Measurements from ENCODE around the gene KCNJ16. TPM values are rescaled to one million over a fixed set of nuclear protein-coding genes. Genes with fewer than 3 reads are reported as not detected.

Gene KCNJ16
- total and polyA plus RNA-seq, 5 donors, result 0.06 TPM; not detected in 4

GRCh38 chr17:70071127-70071526 lies 3.9 kb upstream of the KCNJ16 start:
- intact Hi-C loops (cut with DNase I), result no loop called here
- Histone ChIP-seq H3K27me3 (ENCODE audit: control insufficient read depth, insufficient read depth) (no peaks in the 10 kb centered on the region), H3K9me3 (ENCODE audit: control insufficient read depth, low read length) (no peaks in the 10 kb centered on the region), H3K4me3 (ENCODE audit: low read length) (no peak overlapping the region), H3K4me1 (ENCODE audit: control insufficient read depth, insufficient read depth, low read length) (no peaks in the 10 kb centered on the region), H3K27ac (ENCODE audit: low read length) (no peak overlapping the region)
- DNase-seq (no peak), ATAC-seq (no peak)
- 96% methylated on average over 4 of the region's 4 CpGs for WGBS

- no peaks in the 10 kb centered on the region for H3K9me3 ChIP-seq (ENCODE audit: control insufficient read depth, low read length)
- intact Hi-C loops (cut with DNase I), result no loop called here
- no peak overlapping the region for H3K4me3 ChIP-seq (ENCODE audit: low read length)
- no peaks in the 10 kb centered on the region for H3K27me3 ChIP-seq (ENCODE audit: control insufficient read depth, insufficient read depth)
- DNase-seq, result no peak
- no peaks in the 10 kb centered on the region for H3K4me1 ChIP-seq (ENCODE audit: control insufficient read depth, insufficient read depth, low read length)
- 99% methylated on average over 1 of the region's 1 CpG for WGBS
- no peak overlapping the region for H3K27ac ChIP-seq (ENCODE audit: low read length)
- ATAC-seq, result no peak
Measured at GRCh38 chr17:70071620-70072019, 3.4 kb upstream of the KCNJ16 start.

- Histone ChIP-seq H3K27me3 (ENCODE audit: control insufficient read depth, insufficient read depth) (no peaks in the 10 kb centered on the region), H3K4me3 (ENCODE audit: low read length) (no peak overlapping the region), H3K27ac (ENCODE audit: low read length) (no peak overlapping the region), H3K9me3 (ENCODE audit: control insufficient read depth, low read length) (no peaks in the 10 kb centered on the region), H3K4me1 (ENCODE audit: control insufficient read depth, insufficient read depth, low read length) (no peaks in the 10 kb centered on the region)
- ATAC-seq (no peak), DNase-seq (no peak)
- intact Hi-C loops (cut with DNase I), result no loop called here
- WGBS, result 55% methylated on average over 5 of the region's 5 CpGs
Measured at GRCh38 chr17:70072546-70073309, 2.3 kb upstream of the KCNJ16 start.

GRCh38 chr17:70073310-70073709 lies 1.7 kb upstream of the KCNJ16 start:
- no peaks in the 10 kb centered on the region for H3K27me3 ChIP-seq (ENCODE audit: control insufficient read depth, insufficient read depth)
- 97% methylated on average over 5 of the region's 5 CpGs for WGBS
- no peaks in the 10 kb centered on the region for H3K4me1 ChIP-seq (ENCODE audit: control insufficient read depth, insufficient read depth, low read length)
- DNase-seq (no peak), ATAC-seq (no peak)
- H3K27ac ChIP-seq (ENCODE audit: low read length), result no peak overlapping the region
- intact Hi-C loops (cut with DNase I), result no loop called here
- no peaks in the 10 kb centered on the region for H3K9me3 ChIP-seq (ENCODE audit: control insufficient read depth, low read length)
- no peak overlapping the region for H3K4me3 ChIP-seq (ENCODE audit: low read length)

GRCh38 chr17:70073799-70074198 lies 1.2 kb upstream of the KCNJ16 start:
- no peak for ATAC-seq
- intact Hi-C loops (cut with DNase I), result no loop called here
- WGBS, result 71% methylated on average over 3 of the region's 3 CpGs

GRCh38 chr17:70074236-70074830 lies 692 bp upstream of the KCNJ16 start:
- no peaks in the 10 kb centered on the region for H3K27me3 ChIP-seq (ENCODE audit: control insufficient read depth, insufficient read depth)
- no peak for DNase-seq
- no peaks in the 10 kb centered on the region for H3K9me3 ChIP-seq (ENCODE audit: control insufficient read depth, low read length)
- no peak overlapping the region for H3K4me3 ChIP-seq (ENCODE audit: low read length)
- ATAC-seq, result no peak
- no peak overlapping the region for H3K27ac ChIP-seq (ENCODE audit: low read length)
- 61% methylated on average over 5 of the region's 5 CpGs for WGBS
- intact Hi-C loops (cut with DNase I), result no loop called here
- no peaks in the 10 kb centered on the region for H3K4me1 ChIP-seq (ENCODE audit: control insufficient read depth, insufficient read depth, low read length)

More at GRCh38 chr17:70073799-70074198, 1.2 kb upstream of the KCNJ16 start:
- no peak overlapping the region for H3K27ac ChIP-seq (ENCODE audit: low read length)
- no peaks in the 10 kb centered on the region for H3K27me3 ChIP-seq (ENCODE audit: control insufficient read depth, insufficient read depth)
- no peaks in the 10 kb centered on the region for H3K9me3 ChIP-seq (ENCODE audit: control insufficient read depth, low read length)
- no peak for DNase-seq
- no peaks in the 10 kb centered on the region for H3K4me1 ChIP-seq (ENCODE audit: control insufficient read depth, insufficient read depth, low read length)
- no peak overlapping the region for H3K4me3 ChIP-seq (ENCODE audit: low read length)

- H3K4me3 ChIP-seq (ENCODE audit: low read length), result no peak overlapping the region
- ATAC-seq (no peak), DNase-seq (no peak)
- H3K27me3 ChIP-seq (ENCODE audit: control insufficient read depth, insufficient read depth), result no peaks in the 10 kb centered on the region
- peaks cover 2% of the 10 kb centered on the region for H3K4me1 ChIP-seq (ENCODE audit: control insufficient read depth, insufficient read depth, low read length)
- no peak overlapping the region for H3K27ac ChIP-seq (ENCODE audit: low read length)
- intact Hi-C loops (cut with DNase I), result no loop called here
- no peaks in the 10 kb centered on the region for H3K9me3 ChIP-seq (ENCODE audit: control insufficient read depth, low read length)
- 57% methylated on average over 1 of the region's 1 CpG for WGBS
Measured at GRCh38 chr17:70076189-70076588, 1.2 kb downstream of the KCNJ16 start.

- no peak for DNase-seq
- peaks cover 2% of the 10 kb centered on the region for H3K4me1 ChIP-seq (ENCODE audit: control insufficient read depth, insufficient read depth, low read length)
- 65% methylated on average over 3 of the region's 3 CpGs for WGBS
- H3K9me3 ChIP-seq (ENCODE audit: control insufficient read depth, low read length), result no peaks in the 10 kb centered on the region
- no peak overlapping the region for H3K27ac ChIP-seq (ENCODE audit: low read length)
- no peaks in the 10 kb centered on the region for H3K27me3 ChIP-seq (ENCODE audit: control insufficient read depth, insufficient read depth)
- no peak overlapping the region for H3K4me3 ChIP-seq (ENCODE audit: low read length)
- intact Hi-C loops (cut with DNase I), result no loop called here
- no peak for ATAC-seq
Measured at GRCh38 chr17:70076831-70077230, 1.8 kb downstream of the KCNJ16 start.

GRCh38 chr17:70078549-70078948 lies 3.5 kb downstream of the KCNJ16 start:
- DNase-seq, result no peak
- ATAC-seq, result no peak
- no peak overlapping the region for H3K27ac ChIP-seq (ENCODE audit: low read length)
- 41% methylated on average over 4 of the region's 4 CpGs for WGBS
- no peak overlapping the region for H3K4me3 ChIP-seq (ENCODE audit: low read length)
- intact Hi-C loops (cut with DNase I), result no loop called here
- H3K9me3 ChIP-seq (ENCODE audit: control insufficient read depth, low read length), result no peaks in the 10 kb centered on the region
- no peaks in the 10 kb centered on the region for H3K27me3 ChIP-seq (ENCODE audit: control insufficient read depth, insufficient read depth)
- peaks cover 2% of the 10 kb centered on the region for H3K4me1 ChIP-seq (ENCODE audit: control insufficient read depth, insufficient read depth, low read length)

- DNase-seq, result no peak
- intact Hi-C loops (cut with DNase I), result no loop called here
- no peak overlapping the region for H3K4me3 ChIP-seq (ENCODE audit: low read length)
- 85% methylated on average over 3 of the region's 3 CpGs for WGBS
- no peaks in the 10 kb centered on the region for H3K9me3 ChIP-seq (ENCODE audit: control insufficient read depth, low read length)
- no peaks in the 10 kb centered on the region for H3K27me3 ChIP-seq (ENCODE audit: control insufficient read depth, insufficient read depth)
- no peak overlapping the region for H3K27ac ChIP-seq (ENCODE audit: low read length)
- ATAC-seq, result no peak
- H3K4me1 ChIP-seq (ENCODE audit: control insufficient read depth, insufficient read depth, low read length), result peaks cover 2% of the 10 kb centered on the region
Measured at GRCh38 chr17:70078994-70079531, 4.0 kb downstream of the KCNJ16 start.

- Histone ChIP-seq H3K9me3 (ENCODE audit: control insufficient read depth, low read length) (no peaks in the 10 kb centered on the region), H3K27me3 (ENCODE audit: control insufficient read depth, insufficient read depth) (no peaks in the 10 kb centered on the region), H3K27ac (ENCODE audit: low read length) (no peak overlapping the region), H3K4me3 (ENCODE audit: low read length) (no peak overlapping the region), H3K4me1 (ENCODE audit: control insufficient read depth, insufficient read depth, low read length) (peaks cover 2% of the 10 kb centered on the region)
- DNase-seq (no peak), ATAC-seq (peak; percentile 41 to 69)
- WGBS, result 60% methylated on average over 7 of the region's 7 CpGs
- intact Hi-C loops (cut with DNase I), result no loop called here
Measured at GRCh38 chr17:70080541-70081347, 5.7 kb downstream of the KCNJ16 start.

All from right cardiac atrium (tissue), 5 donors.